A673 (cell line): Measurements from ENCODE around the gene TSKU. TPM values are rescaled to one million over a fixed set of nuclear protein-coding genes. Genes with fewer than 3 reads are reported as not detected.
"Not testable (repeated sequence)": the region's sequence is repeated elsewhere in the genome, so short reads cannot be mapped to it uniquely, and the experiment has no call there.

Source experiments
- BruUV-seq: library from RNA; stranded (reverse); fragments of 400-500 nt; replicated peaks from 2 replicates; lab custom pipeline; 2021; lab: Mats Ljungman, UMichigan
- CTCF ChIA-PET: fragments of 300-600 bp; sonication (Branson Sonifier 250); formaldehyde crosslinking; loops from one replicate; lab custom pipeline; 2022; ENCODE audit warnings: antibody characterized with exemption; lab: Charles Lee
- POLR2A ChIA-PET: fragments of 300-600 bp; sonication (Branson Sonifier 250); formaldehyde crosslinking; loops from one replicate; lab custom pipeline; 2022; ENCODE audit warnings: antibody characterized with exemption; ENCODE audit not compliant: low non-redundant PET; lab: Charles Lee
- DNase-seq: peaks from one replicate; pipeline ENCODE4 v3.0.0-alpha.2; 2015; ENCODE audit warnings: low spot score
- H3K27ac ChIP-seq: fragments of 200-600 bp; sonication (generic); 2 replicates; pipeline ENCODE4 v1.5.1; 2016; ENCODE audit warnings: mixed run types, low read depth, mild to moderate bottlenecking, mixed read lengths, antibody characterized with exemption, low read length; ENCODE audit not compliant: poor library complexity, severe bottlenecking
- H3K27me3 ChIP-seq: fragments of 200-600 bp; sonication (generic); replicated peaks from 2 replicates; pipeline ENCODE4 v1.6.1; 2017; ENCODE audit warnings: mixed run types, low read depth, mild to moderate bottlenecking, mixed read lengths, antibody characterized with exemption, low read length; ENCODE audit not compliant: insufficient read depth, poor library complexity
- H3K36me3 ChIP-seq: fragments of 200-600 bp; sonication (generic); 2 replicates; pipeline ENCODE4 v1.6.1; 2016; ENCODE audit warnings: mixed run types, mild to moderate bottlenecking, mixed read lengths, antibody characterized with exemption, low read length; ENCODE audit not compliant: insufficient read depth, poor library complexity, severe bottlenecking
- H3K4me1 ChIP-seq: fragments of 200-600 bp; sonication (generic); 2 replicates; pipeline ENCODE4 v1.6.1; 2017; ENCODE audit warnings: mixed run types, mild to moderate bottlenecking, mixed read lengths, antibody characterized with exemption, low read length; ENCODE audit not compliant: insufficient read depth, poor library complexity, severe bottlenecking
- H3K4me3 ChIP-seq: fragments of 200-600 bp; sonication (generic); 2 replicates; pipeline ENCODE4 v1.5.1; 2016; ENCODE audit warnings: low read depth, mixed run types, mild to moderate bottlenecking, mixed read lengths, low read length; ENCODE audit not compliant: poor library complexity, severe bottlenecking
- H3K9me3 ChIP-seq: fragments of 200-600 bp; sonication (generic); 2 replicates; pipeline ENCODE4 v1.6.1; 2016; ENCODE audit warnings: mixed run types, low read depth, mild to moderate bottlenecking, mixed read lengths, antibody characterized with exemption, low read length; ENCODE audit not compliant: poor library complexity, severe bottlenecking
- EZH2 ChIP-seq: fragments of 200-600 bp; sonication (generic); IDR thresholded peaks from 2 replicates; pipeline ENCODE4 v1.6.1; 2017; ENCODE audit warnings: borderline replicate concordance, low read depth, mild to moderate bottlenecking, mixed read lengths, antibody characterized with exemption, low read length; ENCODE audit not compliant: poor library complexity, severe bottlenecking
- intact Hi-C: fragments of 100-400 bp; cut with micrococcal nuclease; formaldehyde crosslinking; loops from one replicate; pipeline ENCODE4 v1.10.0; 2022; ENCODE audit not compliant: unreplicated experiment
- total RNA-seq: library from RNA; stranded (reverse); gene quantifications from 2 replicates; pipeline ENCODE4 v1.2.3, GENCODE V29; 2021
- TF ChIP-seq, protein P1 (sequence below): fragments of 300-800, 200-600 bp; sonication (generic); conservative IDR thresholded peaks from 2 replicates; pipeline ENCODE4 v1.5.1; 2017; ENCODE audit warnings: low read depth, mild to moderate bottlenecking, antibody characterized with exemption, low read length, moderate library complexity, mixed read lengths

Gene TSKU
- total RNA-seq, 1 experiment from 2014 or later: 25.3 TPM

DNA sequence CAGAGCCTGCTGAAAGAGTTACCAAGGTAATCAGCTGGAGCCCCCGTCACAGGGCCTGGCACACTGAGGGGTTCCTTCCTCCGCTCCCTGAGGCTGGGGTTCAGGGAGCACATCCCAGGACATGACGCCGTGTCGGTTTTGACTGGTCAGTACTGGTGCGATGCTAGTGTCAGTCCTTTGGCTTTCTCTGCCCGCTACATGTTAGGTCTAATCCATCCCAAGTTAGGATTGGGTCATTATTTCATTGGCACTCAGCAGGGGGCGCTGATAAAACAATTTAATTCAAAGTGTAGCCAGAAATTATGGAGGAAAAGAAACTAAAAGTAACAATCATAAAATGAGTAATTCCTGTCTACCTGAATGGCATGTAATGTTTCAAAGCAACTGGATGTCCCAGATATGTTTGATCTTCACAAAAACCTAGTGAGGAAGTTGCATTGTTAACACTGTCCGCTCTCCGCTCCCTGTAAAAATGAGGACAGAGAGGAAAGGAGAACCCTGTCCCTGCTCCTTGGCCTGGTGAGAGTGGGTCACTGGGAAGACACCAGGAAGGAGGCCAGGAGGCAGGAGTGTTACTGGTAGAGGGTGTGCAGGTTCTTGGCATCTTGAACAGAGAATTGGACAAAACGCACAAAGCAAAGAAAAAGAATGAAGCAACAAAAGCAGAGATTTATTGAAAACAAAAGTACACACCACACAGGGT lies 27.1 kb downstream of the TSKU start:
- H3K27me3 ChIP-seq: no peaks in the 10 kb centered on the region
- H3K36me3 ChIP-seq: no peaks in the 10 kb centered on the region
- BruUV-seq: no TSS peak
- peak; percentile 43 for DNase-seq
- H3K27ac ChIP-seq: no peak overlapping the region
- ChIA-PET CTCF (interaction anchor here (1.0 kb wide), 1 partner anchor 109 kb away, joined by 3 read pairs; no protein-coding TSS in a partner anchor), POLR2A (no interaction called here)
- peaks cover 12% of the 10 kb centered on the region for H3K4me1 ChIP-seq
- intact Hi-C loops: no loop called here
- H3K4me3 ChIP-seq: no peak overlapping the region
- TF ChIP-seq, protein P1, sequence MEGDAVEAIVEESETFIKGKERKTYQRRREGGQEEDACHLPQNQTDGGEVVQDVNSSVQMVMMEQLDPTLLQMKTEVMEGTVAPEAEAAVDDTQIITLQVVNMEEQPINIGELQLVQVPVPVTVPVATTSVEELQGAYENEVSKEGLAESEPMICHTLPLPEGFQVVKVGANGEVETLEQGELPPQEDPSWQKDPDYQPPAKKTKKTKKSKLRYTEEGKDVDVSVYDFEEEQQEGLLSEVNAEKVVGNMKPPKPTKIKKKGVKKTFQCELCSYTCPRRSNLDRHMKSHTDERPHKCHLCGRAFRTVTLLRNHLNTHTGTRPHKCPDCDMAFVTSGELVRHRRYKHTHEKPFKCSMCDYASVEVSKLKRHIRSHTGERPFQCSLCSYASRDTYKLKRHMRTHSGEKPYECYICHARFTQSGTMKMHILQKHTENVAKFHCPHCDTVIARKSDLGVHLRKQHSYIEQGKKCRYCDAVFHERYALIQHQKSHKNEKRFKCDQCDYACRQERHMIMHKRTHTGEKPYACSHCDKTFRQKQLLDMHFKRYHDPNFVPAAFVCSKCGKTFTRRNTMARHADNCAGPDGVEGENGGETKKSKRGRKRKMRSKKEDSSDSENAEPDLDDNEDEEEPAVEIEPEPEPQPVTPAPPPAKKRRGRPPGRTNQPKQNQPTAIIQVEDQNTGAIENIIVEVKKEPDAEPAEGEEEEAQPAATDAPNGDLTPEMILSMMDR: peak; percentile 64
- TF ChIP-seq EZH2: no peak
- H3K9me3 ChIP-seq: peaks cover 19% of the 10 kb centered on the region

DNA sequence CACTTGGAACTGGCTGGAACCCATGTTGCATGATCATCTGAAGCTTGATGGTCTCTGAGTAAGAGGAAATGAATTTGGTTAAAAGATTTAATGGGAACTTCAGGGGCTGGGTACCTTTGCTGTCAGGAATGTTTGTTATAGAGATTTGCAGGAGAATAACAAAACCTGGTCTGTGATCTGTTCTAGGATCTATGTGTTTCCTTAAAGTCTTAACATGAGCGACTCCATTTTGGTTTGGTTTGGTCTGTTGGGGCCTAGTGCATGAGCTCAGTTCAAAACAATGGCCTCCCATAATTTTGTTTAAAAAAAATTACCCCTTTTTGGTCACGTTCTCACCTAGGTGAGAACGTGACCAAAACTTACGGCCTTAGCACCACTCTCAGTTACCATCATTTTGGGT lies 28.1 kb downstream of the TSKU start:
- TF ChIP-seq, protein P1: no peak
- no peak for TF ChIP-seq EZH2
- no peak overlapping the region for H3K27ac ChIP-seq
- ChIA-PET CTCF (interaction anchor here (0.7 kb wide), 1 partner anchor 165 kb away, joined by 6 read pairs; no protein-coding TSS in a partner anchor), POLR2A (no interaction called here)
- H3K4me3 ChIP-seq: no peak overlapping the region
- H3K36me3 ChIP-seq: no peaks in the 10 kb centered on the region
- DNase-seq: no peak
- H3K9me3 ChIP-seq: peaks cover 24% of the 10 kb centered on the region
- H3K27me3 ChIP-seq: no peaks in the 10 kb centered on the region
- intact Hi-C loops: no loop called here
- H3K4me1 ChIP-seq: peaks cover 11% of the 10 kb centered on the region
- no TSS peak for BruUV-seq

DNA sequence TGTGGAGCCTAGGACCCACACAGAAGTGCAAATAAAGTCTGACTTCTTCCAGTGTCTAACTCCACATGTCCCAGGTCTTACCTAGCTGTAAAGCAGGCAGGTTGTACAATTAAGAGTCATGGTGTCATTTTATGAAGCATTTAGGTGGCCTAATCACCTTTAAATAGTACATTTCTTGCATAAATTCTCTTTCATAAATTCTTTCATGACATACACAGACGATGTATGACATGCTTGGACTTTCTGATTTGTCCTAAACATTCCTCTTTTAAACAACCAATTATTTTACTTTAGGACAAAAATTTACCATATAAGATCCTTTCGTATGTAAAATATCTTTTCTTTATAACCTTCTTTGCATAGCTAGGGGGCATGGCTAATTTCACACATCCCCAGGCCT lies 31.3 kb downstream of the TSKU start:
- no TSS peak for BruUV-seq
- peaks cover 37% of the 10 kb centered on the region for H3K9me3 ChIP-seq
- intact Hi-C loops: no loop called here

DNA sequence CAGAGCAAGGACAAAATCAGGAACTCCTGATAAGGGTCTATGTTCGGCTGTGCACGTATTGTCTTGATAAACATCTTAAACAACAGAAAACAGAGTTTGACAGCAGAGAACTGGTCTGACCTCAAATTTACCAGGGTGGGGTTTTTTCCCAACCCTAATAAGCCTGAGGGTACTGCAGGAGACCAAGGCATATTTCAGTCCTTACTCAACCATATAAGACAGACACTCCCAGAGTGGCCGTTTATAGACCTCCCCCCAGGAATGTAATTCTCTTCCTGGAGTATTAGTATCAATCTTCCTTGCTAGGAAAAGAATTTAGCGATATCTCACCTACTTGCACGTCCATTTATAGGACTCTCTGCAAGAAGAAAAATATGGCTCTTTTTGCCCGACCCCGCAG lies 32.5 kb downstream of the TSKU start:
- H3K36me3 ChIP-seq, DNase-seq, H3K27ac ChIP-seq, CTCF ChIA-PET, H3K4me3 ChIP-seq, intact Hi-C loops, POLR2A ChIA-PET, H3K4me1 ChIP-seq, H3K27me3 ChIP-seq, BruUV-seq: not testable (repeated sequence)
- peaks cover 37% of the 10 kb centered on the region for H3K9me3 ChIP-seq

More for the DNA sequence above, 31.3 kb downstream of the TSKU start:
- no peaks in the 10 kb centered on the region for H3K27me3 ChIP-seq
- no peaks in the 10 kb centered on the region for H3K36me3 ChIP-seq
- no peak for TF ChIP-seq EZH2
- TF ChIP-seq, protein P1: no peak
- no peak overlapping the region for H3K4me3 ChIP-seq
- DNase-seq: no peak
- ChIA-PET POLR2A (no interaction called here), CTCF (no interaction called here)
- H3K4me1 ChIP-seq: no peaks in the 10 kb centered on the region
- no peak overlapping the region for H3K27ac ChIP-seq
